Measurements from ENCODE around the gene PIKFYVE. TPM values are rescaled to one million over a fixed set of nuclear protein-coding genes. Genes with fewer than 3 reads are reported as not detected.
A peak's percentile ranks its signal among the peaks of the same experiment; 100 is the strongest.
"Not testable (repeated sequence)": the region's sequence is repeated elsewhere in the genome, so short reads cannot be mapped to it uniquely, and the experiment has no call there.

PIKFYVE gene
- total and polyA plus RNA-seq, 5 donors, result 5.0 to 20.4 (median 19.5) TPM

DNA sequence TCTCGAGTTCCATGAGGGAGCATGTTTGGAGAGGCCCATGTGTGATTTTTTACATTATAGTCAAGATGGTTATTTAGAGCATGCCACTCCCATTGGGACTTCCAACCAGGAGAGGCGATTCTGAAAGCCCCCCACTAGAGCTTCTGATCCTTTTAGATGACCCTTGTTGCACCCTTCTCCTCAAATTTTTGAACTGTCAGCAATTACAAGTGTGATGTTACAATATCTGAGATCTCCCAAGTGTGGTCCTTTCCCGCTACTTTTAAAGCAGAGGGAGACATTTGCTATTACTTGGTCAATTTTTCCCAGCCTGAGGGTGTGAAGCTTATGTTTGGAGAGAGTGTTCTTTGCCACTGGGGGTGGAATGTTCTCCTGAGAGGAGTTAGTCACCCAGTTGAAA is 123.9 kb downstream of the PIKFYVE start:
- no peak for ATAC-seq
- no peaks in the 10 kb centered on the region for H3K4me1 ChIP-seq (ENCODE audit: control insufficient read depth, insufficient read depth, low read length)
- intact Hi-C loops (cut with DNase I), result no loop called here
- H3K4me3 ChIP-seq (ENCODE audit: low read length), result no peak overlapping the region
- no peaks in the 10 kb centered on the region for H3K27me3 ChIP-seq (ENCODE audit: control insufficient read depth, insufficient read depth)
- no peak overlapping the region for H3K27ac ChIP-seq (ENCODE audit: low read length)
- no peak for DNase-seq
- H3K9me3 ChIP-seq (ENCODE audit: control insufficient read depth, low read length), result peaks cover 4% of the 10 kb centered on the region
- 82% methylated on average over 3 of the region's 3 CpGs for WGBS

GRCh38 chr2:208392300-208392699 is 126.2 kb downstream of the PIKFYVE start:
- peaks cover 4% of the 10 kb centered on the region for H3K9me3 ChIP-seq (ENCODE audit: control insufficient read depth, low read length)
- H3K4me1 ChIP-seq (ENCODE audit: control insufficient read depth, insufficient read depth, low read length), result no peaks in the 10 kb centered on the region
- H3K27me3 ChIP-seq (ENCODE audit: control insufficient read depth, insufficient read depth), result no peaks in the 10 kb centered on the region
- ATAC-seq (no peak), DNase-seq (no peak)
- H3K4me3 ChIP-seq (ENCODE audit: low read length), result no peak overlapping the region
- 81% methylated on average over 3 of the region's 3 CpGs for WGBS
- intact Hi-C loops (cut with DNase I), result no loop called here
- no peak overlapping the region for H3K27ac ChIP-seq (ENCODE audit: low read length)

DNA sequence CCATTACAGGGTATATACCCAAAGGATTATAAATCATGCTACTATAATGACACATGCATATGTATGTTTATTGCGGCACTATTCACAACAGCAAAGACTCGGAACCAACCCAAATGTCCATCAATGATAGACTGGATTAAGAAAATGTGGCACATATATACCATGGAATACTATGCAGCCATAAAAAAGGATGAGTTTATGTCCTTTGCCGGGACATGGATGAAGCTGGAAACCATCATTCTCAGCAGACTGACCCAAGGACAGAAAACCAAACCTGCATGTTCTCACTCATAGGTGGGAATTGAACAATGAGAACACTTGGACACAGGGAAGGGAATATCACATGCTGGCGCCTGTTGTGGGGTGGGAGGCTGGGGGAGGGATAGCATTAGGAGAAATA is 130.7 kb downstream of the PIKFYVE start:
- DNase-seq; ATAC-seq; H3K9me3 ChIP-seq (ENCODE audit: control insufficient read depth, low read length); H3K27ac ChIP-seq (ENCODE audit: low read length); H3K27me3 ChIP-seq (ENCODE audit: control insufficient read depth, insufficient read depth); intact Hi-C loops (cut with DNase I); H3K4me1 ChIP-seq (ENCODE audit: control insufficient read depth, insufficient read depth, low read length); H3K4me3 ChIP-seq (ENCODE audit: low read length): not testable (repeated sequence)
- WGBS, result 98% methylated on average over 4 of the region's 4 CpGs

DNA sequence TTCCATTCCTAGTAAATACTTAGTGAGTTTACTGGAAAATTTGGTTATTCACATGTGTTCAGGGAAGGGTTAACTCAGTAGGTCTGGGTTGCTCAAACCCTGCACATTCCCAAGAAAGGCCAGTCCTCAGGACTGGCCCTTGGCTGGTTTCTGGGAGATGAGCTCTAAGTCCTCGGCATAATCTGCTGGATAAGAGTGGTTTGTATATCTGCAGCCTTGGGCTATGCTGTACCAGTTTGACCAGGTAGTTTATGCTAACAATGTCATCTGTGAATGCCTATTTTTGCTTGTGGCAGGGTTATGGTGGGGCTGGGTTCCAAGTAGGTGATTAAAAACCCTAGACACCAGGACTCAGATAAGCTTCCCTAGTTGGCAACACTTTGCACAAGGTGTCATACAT is 133.1 kb downstream of the PIKFYVE start:
- intact Hi-C loops (cut with DNase I), result no loop called here
- H3K27ac ChIP-seq (ENCODE audit: low read length), result no peak overlapping the region

GRCh38 chr2:208406474-208407451 is 140.7 kb downstream of the PIKFYVE start, which contains the start of gene PTH2R:
PTH2R (plus strand) TSS chr2:208406792; CDS start chr2:208407044, 252 bp downstream.
- Histone ChIP-seq H3K27me3 (ENCODE audit: control insufficient read depth, insufficient read depth) (peaks cover 2% of the 10 kb centered on the region), H3K27ac (ENCODE audit: low read length) (no peak within 1 kb of the TSS), H3K9me3 (ENCODE audit: control insufficient read depth, low read length) (no peaks in the 10 kb centered on the region), H3K4me3 (ENCODE audit: low read length) (peak within 1 kb of the TSS; percentile 13), H3K4me1 (ENCODE audit: control insufficient read depth, insufficient read depth, low read length) (no peaks in the 10 kb centered on the region)
- peak in 2 of 3 donors; percentile 32 to 39 for DNase-seq
- 4% methylated on average over 82 of the region's 82 CpGs for WGBS
- intact Hi-C loops (cut with DNase I), result no loop called here
- peak; percentile 31 to 49 for ATAC-seq

More for the DNA sequence above, 133.1 kb downstream of the PIKFYVE start:
- DNase-seq (no peak), ATAC-seq (no peak)
- WGBS, result 48% methylated on average over 1 of the region's 1 CpG
- peaks cover 2% of the 10 kb centered on the region for H3K27me3 ChIP-seq (ENCODE audit: control insufficient read depth, insufficient read depth)
- no peak overlapping the region for H3K4me3 ChIP-seq (ENCODE audit: low read length)
- H3K9me3 ChIP-seq (ENCODE audit: control insufficient read depth, low read length), result peaks cover 2% of the 10 kb centered on the region
- H3K4me1 ChIP-seq (ENCODE audit: control insufficient read depth, insufficient read depth, low read length), result no peaks in the 10 kb centered on the region

GRCh38 chr2:208407667-208408066 is 141.6 kb downstream of the PIKFYVE start:
- DNase-seq, result no peak
- intact Hi-C loops (cut with DNase I), result no loop called here
- Histone ChIP-seq H3K4me1 (ENCODE audit: control insufficient read depth, insufficient read depth, low read length) (no peaks in the 10 kb centered on the region), H3K9me3 (ENCODE audit: control insufficient read depth, low read length) (no peaks in the 10 kb centered on the region), H3K27me3 (ENCODE audit: control insufficient read depth, insufficient read depth) (peaks cover 2% of the 10 kb centered on the region), H3K4me3 (ENCODE audit: low read length) (no peak overlapping the region), H3K27ac (ENCODE audit: low read length) (no peak overlapping the region)
- ATAC-seq, result no peak
- 19% methylated on average over 9 of the region's 9 CpGs for WGBS

Other genes with a start within 250 kb of the PIKFYVE start
- 10 to 100 TPM in 3 of 4 donors, 1 to 10 TPM in 1; 8.9 to 14.7 (median 13.1) TPM for gene PLEKHM3, start 240.7 kb upstream of the PIKFYVE start, total RNA-seq
- 6.8 TPM for gene PLEKHM3, start 240.7 kb upstream of the PIKFYVE start, polyA plus RNA-seq
- 1 to 10 TPM in 1 of 4 donors, not detected in 3; 2.6 TPM for gene CRYGD, start 141.7 kb upstream of the PIKFYVE start, total RNA-seq
- gene CRYGD, start 141.7 kb upstream of the PIKFYVE start, polyA plus RNA-seq, result not detected
- gene CRYGC, start 136.4 kb upstream of the PIKFYVE start, total RNA-seq, result not detected
- not detected for gene CRYGC, start 136.4 kb upstream of the PIKFYVE start, polyA plus RNA-seq
- not detected for gene CRYGB, start 120.1 kb upstream of the PIKFYVE start, total RNA-seq
- not detected for gene CRYGB, start 120.1 kb upstream of the PIKFYVE start, polyA plus RNA-seq
- not detected for gene CRYGA, start 102.7 kb upstream of the PIKFYVE start, total RNA-seq
- gene CRYGA, start 102.7 kb upstream of the PIKFYVE start, polyA plus RNA-seq, result not detected
- gene C2orf80, start 76.2 kb upstream of the PIKFYVE start, total RNA-seq, result not detected
- not detected for gene C2orf80, start 76.2 kb upstream of the PIKFYVE start, polyA plus RNA-seq
- gene IDH1, start 11.2 kb upstream of the PIKFYVE start, total RNA-seq, result 10 to 100 TPM; 27.0 to 45.0 (median 37.2) TPM
- gene IDH1, start 11.2 kb upstream of the PIKFYVE start, polyA plus RNA-seq, result 18.2 TPM
- not detected for gene PTH2R, start 140.5 kb downstream of the PIKFYVE start, total RNA-seq
- not detected for gene PTH2R, start 140.5 kb downstream of the PIKFYVE start, polyA plus RNA-seq